ENCODE measurements around the gene OR2H1. TPM values are rescaled to one million over a fixed set of nuclear protein-coding genes. Genes with fewer than 3 reads are reported as not detected.

The OR2H1 gene
- total and polyA plus RNA-seq, 3 donors from 2014 or later: 7.5 to 18.8 (median 16.9) TPM

DNA sequence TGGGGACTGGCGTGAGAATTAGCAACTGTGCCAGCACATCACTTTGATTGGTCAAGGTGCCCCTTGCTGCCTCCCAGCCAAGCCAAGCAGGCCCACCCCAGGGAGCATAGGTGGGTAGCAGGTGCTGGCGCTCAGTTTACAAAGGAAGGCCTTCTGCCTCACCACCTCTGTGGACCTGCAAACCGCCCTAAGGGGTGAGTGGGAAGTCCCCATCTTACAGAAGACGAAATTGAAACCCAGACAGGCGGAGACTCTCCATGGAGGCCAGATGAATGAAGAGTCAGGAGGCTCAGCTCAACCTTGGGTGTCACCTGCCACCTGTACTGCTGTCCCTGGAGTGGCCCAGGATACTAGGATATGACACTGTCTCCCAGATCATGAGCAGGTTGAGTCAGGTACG lies 52.3 kb downstream of the OR2H1 start:
- TF ChIP-seq POLR2A (IDR thresholded peaks at IDR 0.05): no peak
- TF ChIP-seq, protein P1, sequence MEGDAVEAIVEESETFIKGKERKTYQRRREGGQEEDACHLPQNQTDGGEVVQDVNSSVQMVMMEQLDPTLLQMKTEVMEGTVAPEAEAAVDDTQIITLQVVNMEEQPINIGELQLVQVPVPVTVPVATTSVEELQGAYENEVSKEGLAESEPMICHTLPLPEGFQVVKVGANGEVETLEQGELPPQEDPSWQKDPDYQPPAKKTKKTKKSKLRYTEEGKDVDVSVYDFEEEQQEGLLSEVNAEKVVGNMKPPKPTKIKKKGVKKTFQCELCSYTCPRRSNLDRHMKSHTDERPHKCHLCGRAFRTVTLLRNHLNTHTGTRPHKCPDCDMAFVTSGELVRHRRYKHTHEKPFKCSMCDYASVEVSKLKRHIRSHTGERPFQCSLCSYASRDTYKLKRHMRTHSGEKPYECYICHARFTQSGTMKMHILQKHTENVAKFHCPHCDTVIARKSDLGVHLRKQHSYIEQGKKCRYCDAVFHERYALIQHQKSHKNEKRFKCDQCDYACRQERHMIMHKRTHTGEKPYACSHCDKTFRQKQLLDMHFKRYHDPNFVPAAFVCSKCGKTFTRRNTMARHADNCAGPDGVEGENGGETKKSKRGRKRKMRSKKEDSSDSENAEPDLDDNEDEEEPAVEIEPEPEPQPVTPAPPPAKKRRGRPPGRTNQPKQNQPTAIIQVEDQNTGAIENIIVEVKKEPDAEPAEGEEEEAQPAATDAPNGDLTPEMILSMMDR (IDR thresholded peaks at IDR 0.05): no peak
- no peaks in the 10 kb centered on the region for H3K4me1 ChIP-seq
- 71 to 89% methylated on average over 4 to 6 of the region's 6 CpGs for WGBS, 2 donors
- H3K27ac ChIP-seq: no peak overlapping the region
- intact Hi-C loops (cut with DNase I; ENCODE audit: low total_unique reads): no loop called here
- no peak for DNase-seq
- no peaks in the 10 kb centered on the region for H3K9me3 ChIP-seq
- H3K4me3 ChIP-seq: no peak overlapping the region
- no peaks in the 10 kb centered on the region for H3K27me3 ChIP-seq
- H3K36me3 ChIP-seq (ENCODE audit: low read depth, missing control alignments): no peaks in the 10 kb centered on the region

DNA sequence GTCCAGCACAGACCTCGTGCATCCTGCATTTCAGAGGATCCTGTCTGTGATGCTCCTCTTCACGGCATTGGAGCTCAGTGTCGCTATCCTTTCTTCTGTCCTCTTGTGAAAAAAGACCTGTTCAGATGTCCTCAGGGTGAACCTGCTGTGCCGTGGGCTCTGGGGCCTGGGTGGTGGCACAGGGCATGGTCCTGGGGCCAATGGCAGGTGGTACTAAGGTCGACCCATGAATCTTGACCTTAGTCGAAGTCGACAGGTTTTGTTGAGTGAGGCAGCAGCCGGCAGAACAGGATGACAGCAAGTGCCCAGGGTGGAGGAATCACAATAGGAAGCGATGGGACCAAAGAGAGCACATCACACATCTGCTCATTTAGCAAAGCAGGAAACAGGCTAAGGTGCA lies 52.8 kb downstream of the OR2H1 start:
- Histone ChIP-seq H3K27me3 (no peaks in the 10 kb centered on the region), H3K4me1 (no peaks in the 10 kb centered on the region), H3K36me3 (ENCODE audit: low read depth, missing control alignments) (no peaks in the 10 kb centered on the region), H3K27ac (no peak overlapping the region), H3K9me3 (no peaks in the 10 kb centered on the region), H3K4me3 (no peak overlapping the region)
- no peak for DNase-seq
- intact Hi-C loops (cut with DNase I; ENCODE audit: low total_unique reads): no loop called here
- TF ChIP-seq, protein P1 (IDR thresholded peaks at IDR 0.05): no peak
- no peak for TF ChIP-seq POLR2A (IDR thresholded peaks at IDR 0.05)
- WGBS, 2 donors: 78 to 85% methylated on average over 9 of the region's 9 CpGs

DNA sequence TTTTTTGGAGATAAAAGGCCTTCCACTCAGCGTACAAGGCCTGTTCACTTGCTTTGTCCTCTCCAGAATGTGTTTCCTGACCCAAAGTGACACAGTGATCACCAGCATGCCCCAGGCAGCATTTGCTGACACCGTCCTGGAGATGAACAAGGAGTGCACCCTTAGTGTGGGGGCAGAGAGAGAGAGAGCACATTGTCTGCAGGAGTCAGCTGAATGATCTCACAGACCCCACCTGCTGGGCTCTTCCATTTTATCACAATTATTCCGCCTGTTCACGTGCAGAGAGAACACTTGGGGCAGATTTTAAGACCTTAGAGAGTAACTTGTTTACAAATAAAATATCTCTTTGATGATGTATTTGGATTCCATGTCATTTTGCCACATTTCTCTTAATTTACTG lies 53.2 kb downstream of the OR2H1 start:
- no peaks in the 10 kb centered on the region for H3K27me3 ChIP-seq
- intact Hi-C loops (cut with DNase I; ENCODE audit: low total_unique reads): no loop called here

DNA sequence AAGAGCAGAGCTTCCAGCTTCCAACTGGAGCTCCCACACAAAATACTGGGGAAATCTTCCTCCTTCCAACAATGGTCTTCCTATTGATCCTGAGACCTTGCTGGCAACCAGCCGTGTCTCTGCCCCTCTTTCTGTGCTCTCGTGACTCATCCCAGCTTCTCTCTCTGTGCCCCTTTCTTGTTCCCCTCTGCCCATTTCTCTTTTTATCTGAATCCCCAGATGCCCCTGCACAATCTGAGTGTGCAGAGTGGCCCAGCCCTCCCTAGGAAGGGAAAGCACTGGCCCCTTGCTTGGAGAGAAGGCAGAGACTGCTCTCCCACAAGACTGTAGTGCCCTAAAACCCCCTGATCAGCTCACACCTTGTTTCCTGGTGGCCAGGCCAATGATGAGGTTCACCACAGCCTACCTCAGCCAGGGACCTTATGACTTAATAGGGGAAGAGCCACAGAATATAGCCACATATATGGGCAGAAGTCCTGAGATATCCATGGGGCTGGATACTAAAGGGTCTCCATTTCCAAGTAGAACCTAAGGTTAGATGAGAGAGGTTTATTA lies 53.9 kb downstream of the OR2H1 start:
- Histone ChIP-seq H3K9me3 (no peaks in the 10 kb centered on the region), H3K27ac (no peak overlapping the region), H3K4me1 (no peaks in the 10 kb centered on the region), H3K36me3 (ENCODE audit: low read depth, missing control alignments) (no peaks in the 10 kb centered on the region), H3K4me3 (no peak overlapping the region), H3K27me3 (no peaks in the 10 kb centered on the region)
- intact Hi-C loops (cut with DNase I; ENCODE audit: low total_unique reads): no loop called here
- 68 to 75% methylated on average over 2 of the region's 2 CpGs for WGBS, 2 donors
- DNase-seq: no peak
- TF ChIP-seq, protein P1 (IDR thresholded peaks at IDR 0.05): no peak
- no peak for TF ChIP-seq POLR2A (IDR thresholded peaks at IDR 0.05)

More for the DNA sequence above, 53.2 kb downstream of the OR2H1 start:
- DNase-seq: no peak
- no peaks in the 10 kb centered on the region for H3K36me3 ChIP-seq (ENCODE audit: low read depth, missing control alignments)
- H3K4me1 ChIP-seq: no peaks in the 10 kb centered on the region
- H3K4me3 ChIP-seq: no peak overlapping the region
- WGBS, 2 donors: 42 to 51% methylated on average over 4 of the region's 4 CpGs
- H3K9me3 ChIP-seq: no peaks in the 10 kb centered on the region
- TF ChIP-seq, protein P1 (IDR thresholded peaks at IDR 0.05): no peak
- TF ChIP-seq POLR2A (IDR thresholded peaks at IDR 0.05): no peak
- H3K27ac ChIP-seq: no peak overlapping the region

Other genes starting within 250 kb of the OR2H1 start
- under 1 TPM; 0.08 to 0.19 TPM for gene OR14J1, start 155.5 kb upstream of the OR2H1 start, total RNA-seq
- gene OR14J1, start 155.5 kb upstream of the OR2H1 start, polyA plus RNA-seq (ENCODE audit: insufficient read depth, low read depth, low replicate concordance): not detected
- 1 to 10 TPM in 1 of 2 donors, not detected in 1; 1.4 TPM for gene OR5V1, start 88.3 kb upstream of the OR2H1 start, total RNA-seq
- gene OR5V1, start 88.3 kb upstream of the OR2H1 start, polyA plus RNA-seq (ENCODE audit: insufficient read depth, low read depth, low replicate concordance): 0.53 TPM
- under 1 TPM; 0.16 to 0.19 TPM for gene OR12D3, start 81.9 kb upstream of the OR2H1 start, total RNA-seq
- not detected for gene OR12D3, start 81.9 kb upstream of the OR2H1 start, polyA plus RNA-seq (ENCODE audit: insufficient read depth, low read depth, low replicate concordance)
- under 1 TPM; 0.24 to 0.56 TPM for gene OR12D2, start 61.5 kb upstream of the OR2H1 start, total RNA-seq
- not detected for gene OR12D2, start 61.5 kb upstream of the OR2H1 start, polyA plus RNA-seq (ENCODE audit: insufficient read depth, low read depth, low replicate concordance)
- gene OR12D1, start 42.2 kb upstream of the OR2H1 start, total RNA-seq: not detected
- not detected for gene OR12D1, start 42.2 kb upstream of the OR2H1 start, polyA plus RNA-seq (ENCODE audit: insufficient read depth, low read depth, low replicate concordance)
- gene OR10C1, start 17.8 kb upstream of the OR2H1 start, total RNA-seq: under 1 TPM in 1 of 2 donors, not detected in 1; 0.31 TPM
- gene OR10C1, start 17.8 kb upstream of the OR2H1 start, polyA plus RNA-seq (ENCODE audit: insufficient read depth, low read depth, low replicate concordance): not detected
- under 1 TPM; 0.19 to 0.71 TPM for gene OR11A1, start 84 bp upstream of the OR2H1 start, total RNA-seq
- 0.13 TPM for gene OR11A1, start 84 bp upstream of the OR2H1 start, polyA plus RNA-seq (ENCODE audit: insufficient read depth, low read depth, low replicate concordance)
- not detected for gene MAS1L, start 30.8 kb downstream of the OR2H1 start, total RNA-seq
- gene MAS1L, start 30.8 kb downstream of the OR2H1 start, polyA plus RNA-seq (ENCODE audit: insufficient read depth, low read depth, low replicate concordance): not detected
- gene UBD, start 102.6 kb downstream of the OR2H1 start, total RNA-seq: under 1 TPM in 1 of 2 donors, not detected in 1; 0.25 TPM
- 8.0 TPM for gene UBD, start 102.6 kb downstream of the OR2H1 start, polyA plus RNA-seq (ENCODE audit: insufficient read depth, low read depth, low replicate concordance)
- under 1 TPM; 0.25 to 0.63 TPM for gene OR2H2, start 128.0 kb downstream of the OR2H1 start, total RNA-seq
- 3.7 TPM for gene OR2H2, start 128.0 kb downstream of the OR2H1 start, polyA plus RNA-seq (ENCODE audit: insufficient read depth, low read depth, low replicate concordance)
- gene GABBR1, start 176.0 kb downstream of the OR2H1 start, total RNA-seq: 10 to 100 TPM; 26.2 to 29.9 TPM
- gene GABBR1, start 176.0 kb downstream of the OR2H1 start, polyA plus RNA-seq (ENCODE audit: insufficient read depth, low read depth, low replicate concordance): 16.8 TPM
- under 1 TPM in 1 of 2 donors, not detected in 1; 0.19 TPM for gene MOG, start 199.9 kb downstream of the OR2H1 start, total RNA-seq
- 0.36 TPM for gene MOG, start 199.9 kb downstream of the OR2H1 start, polyA plus RNA-seq (ENCODE audit: insufficient read depth, low read depth, low replicate concordance)
- gene ZFP57, start 224.0 kb downstream of the OR2H1 start, total RNA-seq: 1 to 10 TPM; 1.4 to 1.6 TPM
- gene ZFP57, start 224.0 kb downstream of the OR2H1 start, polyA plus RNA-seq (ENCODE audit: insufficient read depth, low read depth, low replicate concordance): 0.91 TPM

Measured in testis (tissue), 3 donors.